Colonic mucosa (tissue), 4 donors: ENCODE data around the gene BICRAL. TPM values are rescaled to one million over a fixed set of nuclear protein-coding genes. Genes with fewer than 3 reads are reported as not detected.

ENCODE experiments used
- DNase-seq: peaks from one replicate; pipeline ENCODE4 v3.0.0-alpha.2; 2020
- H3K27ac ChIP-seq: fragments of 200-600 bp; one replicate; pipeline ENCODE4 v1.8.0; 2021
- H3K27me3 ChIP-seq: fragments of 200-600 bp; one replicate; pipeline ENCODE4 v1.8.0; 2021
- H3K36me3 ChIP-seq: fragments of 200-600 bp; one replicate; pipeline ENCODE4 v1.8.0; 2021
- H3K4me1 ChIP-seq: fragments of 200-600 bp; one replicate; pipeline ENCODE4 v1.8.0; 2021; ENCODE audit warnings: mild to moderate bottlenecking
- H3K4me3 ChIP-seq: fragments of 200-600 bp; one replicate; pipeline ENCODE4 v1.8.0; 2021
- H3K9ac ChIP-seq, 2 donors: one replicate each; pipeline ENCODE4 v1.7.0; 2013; ENCODE audit warnings: control low read depth in 2 of 2, low read depth in 2 of 2, low read length in 2 of 2
- H3K9me3 ChIP-seq: fragments of 200-600 bp; one replicate; pipeline ENCODE4 v1.8.0; 2021
- CTCF ChIP-seq: fragments of 200-600 bp; IDR thresholded peaks from one replicate; pipeline ENCODE4 v1.8.0; 2022; ENCODE audit warnings: antibody characterized with exemption, mild to moderate bottlenecking
- intact Hi-C: fragments of 100-400 bp; cut with DNase I; formaldehyde crosslinking; loops from one replicate; pipeline ENCODE4 v1.14.1; 2022
- total RNA-seq, 2 donors: library from RNA; stranded (reverse); fragmentation: NEBNext Ultra II Directional in 1 of 2; extraction: Animal tissue kit (Norgen Biotek cat#: 25700) in 1 of 2; gene quantifications; one replicate each; pipeline ENCODE4 v1.2.1, GENCODE V29; 2021
- donor health status: healthy.
- donor health status: DM: no; HTN: no; CAD: no.
- donor health status: DM: no; HTN: no; CAD: no.

BICRAL gene
- total RNA-seq, 2 donors from 2014 or later: 11.5 to 15.3 TPM

DNA sequence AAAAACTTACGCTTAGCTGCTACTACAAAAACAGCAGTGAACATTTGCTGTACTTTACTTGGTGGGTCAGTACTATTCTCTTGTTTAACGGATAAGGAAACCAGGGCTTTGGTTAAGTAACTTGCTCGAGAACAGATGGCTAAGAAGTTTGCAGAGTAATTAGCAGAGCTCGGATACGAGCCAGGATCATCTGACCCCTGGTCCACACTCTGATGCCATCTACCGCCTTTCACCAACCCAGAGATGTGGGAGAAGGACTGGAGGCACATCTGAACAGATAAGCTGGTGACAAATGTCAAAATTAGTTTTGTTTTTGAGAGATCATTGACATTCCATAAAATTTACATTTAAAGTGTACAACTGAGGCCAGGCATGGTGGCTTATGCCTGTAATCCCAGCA, 78.6 kb downstream of the BICRAL start:
- TF ChIP-seq CTCF: no peak
- Histone ChIP-seq H3K9me3 (no peaks in the 10 kb centered on the region), H3K4me1 (no peaks in the 10 kb centered on the region), H3K36me3 (peaks cover 10% of the 10 kb centered on the region), H3K27me3 (no peaks in the 10 kb centered on the region), H3K27ac (no peak overlapping the region), H3K9ac (no peak overlapping the region), H3K4me3 (no peak overlapping the region)
- intact Hi-C loops: no loop called here
- no peak for DNase-seq

- no peak overlapping the region for H3K9ac ChIP-seq
- H3K4me1 ChIP-seq: no peaks in the 10 kb centered on the region
- H3K27ac ChIP-seq: no peak overlapping the region
- peaks cover 15% of the 10 kb centered on the region for H3K36me3 ChIP-seq
- TF ChIP-seq CTCF: no peak
- no peak overlapping the region for H3K4me3 ChIP-seq
- no peaks in the 10 kb centered on the region for H3K27me3 ChIP-seq
- DNase-seq: no peak
- intact Hi-C loops: no loop called here
- no peaks in the 10 kb centered on the region for H3K9me3 ChIP-seq
Measured at GRCh38 chr6:42864602-42865001, 82.8 kb downstream of the BICRAL start.

DNA sequence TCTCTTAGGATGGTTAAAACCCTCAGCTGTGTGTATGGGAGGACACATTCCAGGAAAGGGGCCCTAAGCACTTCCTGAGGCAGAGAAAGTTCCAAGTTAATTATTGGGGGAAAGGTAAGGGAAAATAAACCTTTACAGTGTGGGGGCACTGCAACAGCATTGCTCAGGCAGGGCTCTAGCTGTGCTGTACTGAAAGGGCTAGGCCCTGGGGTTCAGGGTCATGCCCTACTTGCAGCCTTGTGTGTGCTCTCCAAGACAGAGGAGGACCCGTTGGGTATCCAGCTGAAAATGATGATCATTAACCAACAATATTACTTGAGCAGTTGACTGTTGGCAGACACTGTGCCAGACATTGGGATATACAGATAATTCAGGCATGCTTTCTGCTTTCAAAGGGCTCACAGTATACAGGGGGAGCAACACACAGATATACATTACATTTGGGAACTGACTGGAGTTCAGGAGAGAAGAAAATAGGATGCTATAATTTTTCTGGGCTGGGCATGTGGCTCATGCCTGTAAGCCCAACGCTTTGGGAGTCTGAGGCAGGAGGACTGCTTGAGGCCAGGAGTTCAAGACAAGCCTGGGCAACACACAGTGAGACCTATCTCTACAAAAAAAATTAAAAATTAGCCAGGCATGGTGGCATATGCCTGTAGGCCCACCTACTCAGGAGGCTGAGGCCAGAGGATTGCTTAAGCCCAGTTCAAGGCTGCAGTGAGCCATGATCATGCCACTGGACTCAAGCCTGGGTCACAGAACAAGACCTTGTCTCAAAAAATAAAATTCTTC, 88.5 kb downstream of the BICRAL start:
- Histone ChIP-seq H3K9ac (no peak overlapping the region), H3K36me3 (peaks cover 9% of the 10 kb centered on the region), H3K9me3 (no peaks in the 10 kb centered on the region), H3K27me3 (no peaks in the 10 kb centered on the region), H3K4me3 (no peak overlapping the region), H3K27ac (no peak overlapping the region), H3K4me1 (no peaks in the 10 kb centered on the region)
- intact Hi-C loops: no loop called here
- TF ChIP-seq CTCF: no peak
- DNase-seq: no peak

DNA sequence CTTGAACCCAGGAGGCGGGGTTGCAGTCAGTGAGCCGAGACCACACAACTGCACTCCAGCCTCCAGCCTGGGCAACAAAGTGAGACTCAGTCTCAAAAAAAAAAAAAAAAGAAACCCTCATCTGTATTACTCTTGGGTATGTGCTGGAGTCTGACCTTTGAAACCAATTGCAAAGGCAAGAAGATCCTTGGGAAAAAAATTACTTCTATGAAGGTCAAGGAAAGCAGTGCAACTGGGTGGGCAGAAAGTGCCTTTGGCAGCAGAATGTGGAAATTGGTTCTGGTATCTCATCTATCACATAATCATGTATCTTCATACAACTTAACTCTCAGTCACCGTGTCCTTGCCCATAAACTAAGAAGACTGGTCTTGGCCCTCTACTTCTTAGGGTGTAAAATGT, 89.9 kb downstream of the BICRAL start:
- intact Hi-C loops: no loop called here

GRCh38 chr6:42873313-42873712, 91.5 kb downstream of the BICRAL start:
- no peak for TF ChIP-seq CTCF
- DNase-seq: no peak
- Histone ChIP-seq H3K9me3 (no peaks in the 10 kb centered on the region), H3K36me3 (no peaks in the 10 kb centered on the region), H3K27me3 (no peaks in the 10 kb centered on the region), H3K9ac (no peak overlapping the region), H3K27ac (no peak overlapping the region), H3K4me3 (no peak overlapping the region), H3K4me1 (no peaks in the 10 kb centered on the region)
- intact Hi-C loops: no loop called here

More for the DNA sequence above, 89.9 kb downstream of the BICRAL start:
- no peaks in the 10 kb centered on the region for H3K36me3 ChIP-seq
- no peak for DNase-seq
- H3K9ac ChIP-seq: no peak overlapping the region
- H3K9me3 ChIP-seq: no peaks in the 10 kb centered on the region
- no peak overlapping the region for H3K27ac ChIP-seq
- H3K27me3 ChIP-seq: no peaks in the 10 kb centered on the region
- H3K4me3 ChIP-seq: no peak overlapping the region
- H3K4me1 ChIP-seq: no peaks in the 10 kb centered on the region
- TF ChIP-seq CTCF: no peak
